Measurements from ENCODE around the gene ZIC4. TPM values are rescaled to one million over a fixed set of nuclear protein-coding genes. Genes with fewer than 3 reads are reported as not detected.

Gene ZIC4
- polyA plus RNA-seq, 3 donors, result not detected

- Histone ChIP-seq H2AFZ (ENCODE audit: insufficient read depth, low read depth, low read length, poor library complexity, severe bottlenecking) (no peak overlapping the region), H3K9ac (ENCODE audit: insufficient read depth, low read length, poor library complexity, severe bottlenecking) (no peak overlapping the region), H3K4me2 (replicated peaks; ENCODE audit: extremely low read depth, low read length, poor library complexity, severe bottlenecking) (no peak overlapping the region), H3K9me3 (replicated peaks in 1 of 2; ENCODE audit: control insufficient read depth in 1 of 2, insufficient read depth in 1 of 2, low read length in 2 of 2) (no peaks in the 10 kb centered on the region), H4K20me1 (ENCODE audit: insufficient read depth, low read length) (no peaks in the 10 kb centered on the region), H3K4me3 (replicated peaks in 1 of 3; ENCODE audit: low read depth in 2 of 3, low read length in 3 of 3) (no peak overlapping the region), H3K79me2 (ENCODE audit: insufficient read depth, low read length) (no peaks in the 10 kb centered on the region), H3K4me1 (ENCODE audit: control insufficient read depth in 1 of 2, insufficient read depth in 2 of 2, low read length in 2 of 2) (no peaks in the 10 kb centered on the region), H3K27ac (ENCODE audit: low read depth in 1 of 2, low read length in 2 of 2) (no peak overlapping the region), H3K36me3 (replicated peaks in 1 of 2; ENCODE audit: control insufficient read depth in 1 of 2, insufficient read depth in 2 of 2, low read length in 2 of 2) (no peaks in the 10 kb centered on the region), H3K27me3 (ENCODE audit: control insufficient read depth in 2 of 2, insufficient read depth in 2 of 2, low read length in 2 of 2) (no peaks in the 10 kb centered on the region)
- DNase-seq, result no peak
- Mint-ChIP-seq H3K36me3 (no peaks in the 10 kb centered on the region), H3K9me3 (peaks cover 0 to 2% (median 0%) of the 10 kb centered on the region in 7 donors), H3K4me3 (no peak overlapping the region), H3K4me1 (no peaks in the 10 kb centered on the region), H3K27ac (no peak overlapping the region), H3K27me3 (ENCODE audit: low read depth in 3 of 3) (peaks cover 0 to 3% (median 2%) of the 10 kb centered on the region in 3 donors)
- TF ChIP-seq CTCF (IDR thresholded peaks at IDR 0.05), result no peak
- intact Hi-C loops (cut with micrococcal nuclease), result no loop called here
Measured at GRCh38 chr3:147447224-147447623, 40.9 kb upstream of the ZIC4 start.

GRCh38 chr3:147431751-147432150 lies 25.4 kb upstream of the ZIC4 start:
- no peak overlapping the region for H2AFZ ChIP-seq (ENCODE audit: insufficient read depth, low read depth, low read length, poor library complexity, severe bottlenecking)
- no peak overlapping the region for H3K27ac Mint-ChIP-seq
- H3K4me1 ChIP-seq (ENCODE audit: control insufficient read depth in 1 of 2, insufficient read depth in 2 of 2, low read length in 2 of 2), result no peaks in the 10 kb centered on the region
- no peaks in the 10 kb centered on the region for H3K4me1 Mint-ChIP-seq
- no peak overlapping the region for H3K4me3 ChIP-seq (replicated peaks in 1 of 3; ENCODE audit: low read depth in 2 of 3, low read length in 3 of 3)
- H3K4me3 Mint-ChIP-seq, result no peak overlapping the region
- H3K36me3 ChIP-seq (replicated peaks in 1 of 2; ENCODE audit: control insufficient read depth in 1 of 2, insufficient read depth in 2 of 2, low read length in 2 of 2), result no peaks in the 10 kb centered on the region
- intact Hi-C loops (cut with micrococcal nuclease), result no loop called here
- no peak overlapping the region for H3K27ac ChIP-seq (ENCODE audit: low read depth in 1 of 2, low read length in 2 of 2)
- H3K9ac ChIP-seq (ENCODE audit: insufficient read depth, low read length, poor library complexity, severe bottlenecking), result no peak overlapping the region
- H3K9me3 Mint-ChIP-seq, result peaks cover 0 to 2% (median 0%) of the 10 kb centered on the region in 7 donors
- peaks cover 0 to 21% of the 10 kb centered on the region in 2 donors for H3K27me3 ChIP-seq (ENCODE audit: control insufficient read depth in 2 of 2, insufficient read depth in 2 of 2, low read length in 2 of 2)
- WGBS (ENCODE audit: insufficient coverage), result no CpG with 5 or more reads among the region's 3 CpGs
- H3K27me3 Mint-ChIP-seq (ENCODE audit: low read depth in 3 of 3), result peaks cover 5 to 12% (median 7%) of the 10 kb centered on the region in 3 donors
- H3K79me2 ChIP-seq (ENCODE audit: insufficient read depth, low read length), result no peaks in the 10 kb centered on the region
- H3K4me2 ChIP-seq (replicated peaks; ENCODE audit: extremely low read depth, low read length, poor library complexity, severe bottlenecking), result no peak overlapping the region
- no peak for TF ChIP-seq CTCF (IDR thresholded peaks at IDR 0.05)
- no peaks in the 10 kb centered on the region for H3K9me3 ChIP-seq (replicated peaks in 1 of 2; ENCODE audit: control insufficient read depth in 1 of 2, insufficient read depth in 1 of 2, low read length in 2 of 2)
- DNase-seq, result no peak
- H3K36me3 Mint-ChIP-seq, result no peaks in the 10 kb centered on the region
- no peaks in the 10 kb centered on the region for H4K20me1 ChIP-seq (ENCODE audit: insufficient read depth, low read length)

Measured in CD14-positive monocyte (primary cell).